A549 treated with ZK216348 at 1 μM for 4 hours (cell line): ENCODE data around the gene ST8SIA2. TPM values are rescaled to one million over a fixed set of nuclear protein-coding genes. Genes with fewer than 3 reads are reported as not detected.

Experiments
- total RNA-seq: library from RNA; stranded (reverse); fragments of 200-300 nt; extraction: Qiagen RNA extraction; gene quantifications from 5 replicates; pipeline ENCODE4 v1.2.3, GENCODE V29; 2022; ENCODE audit warnings: low read depth

Gene ST8SIA2, protein sequence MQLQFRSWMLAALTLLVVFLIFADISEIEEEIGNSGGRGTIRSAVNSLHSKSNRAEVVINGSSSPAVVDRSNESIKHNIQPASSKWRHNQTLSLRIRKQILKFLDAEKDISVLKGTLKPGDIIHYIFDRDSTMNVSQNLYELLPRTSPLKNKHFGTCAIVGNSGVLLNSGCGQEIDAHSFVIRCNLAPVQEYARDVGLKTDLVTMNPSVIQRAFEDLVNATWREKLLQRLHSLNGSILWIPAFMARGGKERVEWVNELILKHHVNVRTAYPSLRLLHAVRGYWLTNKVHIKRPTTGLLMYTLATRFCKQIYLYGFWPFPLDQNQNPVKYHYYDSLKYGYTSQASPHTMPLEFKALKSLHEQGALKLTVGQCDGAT
- total RNA-seq, result 0.25 to 1.3 TPM (median 0.53 TPM) in 5 replicates

DNA sequence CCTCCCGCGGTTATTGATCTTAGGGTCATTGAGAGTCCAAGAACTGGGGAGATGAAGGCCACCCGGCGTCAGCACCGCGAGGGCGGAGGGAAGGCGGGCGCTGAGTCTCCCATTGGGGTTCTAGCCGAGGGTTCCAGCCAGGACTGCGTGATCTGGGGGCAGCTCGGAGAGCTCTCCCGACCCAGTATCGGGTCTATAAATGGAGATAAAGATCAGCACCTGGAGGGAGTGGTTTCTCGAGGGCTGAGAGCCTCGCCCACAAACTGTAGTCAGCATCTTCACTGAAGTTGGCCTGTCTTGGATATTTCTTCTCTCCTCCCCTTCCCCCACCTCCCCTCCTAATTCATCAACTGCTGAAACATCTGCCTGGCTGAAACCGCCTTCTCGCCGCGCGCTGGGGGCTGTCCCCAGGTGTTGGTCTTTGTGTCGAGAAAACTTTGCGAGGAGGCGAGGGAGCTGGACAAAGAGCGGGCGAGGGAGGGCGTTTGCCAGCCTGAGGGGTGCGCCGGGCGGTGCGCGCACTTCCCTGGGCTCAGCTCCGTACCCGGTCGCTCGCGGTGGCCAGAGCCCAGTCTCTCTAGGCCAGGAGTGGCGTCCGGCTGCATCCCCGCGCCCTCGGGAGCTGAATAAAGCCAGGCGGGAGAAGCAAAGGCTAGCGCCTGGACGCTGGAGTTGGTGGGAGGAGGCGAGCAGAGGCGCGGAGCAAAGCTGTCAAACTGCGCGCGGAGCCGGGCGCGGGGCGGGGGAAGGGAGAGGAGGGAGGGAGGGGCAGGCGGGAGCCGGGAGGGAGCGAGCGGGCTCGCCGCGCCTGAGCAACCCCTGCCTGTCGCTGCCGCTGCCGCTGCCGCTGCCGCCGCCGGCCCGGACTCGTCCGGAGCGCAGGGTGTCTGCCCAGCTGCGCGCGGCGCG lies at the start of gene ST8SIA2:
TSS of gene ST8SIA2 (plus strand) at position 811 of the 909 bp plus-strand sequence. CDS start 184 bp downstream, outside the sequence.

